SJCRH30 (cell line): ENCODE results near the gene ABCB11. TPM values are rescaled to one million over a fixed set of nuclear protein-coding genes. Genes with fewer than 3 reads are reported as not detected.
A peak's percentile ranks its signal among the peaks of the same experiment; 100 is the strongest.

Source experiments
- DNase-seq, 2 experiments: peaks; one replicate each; pipeline ENCODE4 v3.0.0-alpha.2; 2015 to 2020
- H3K27ac ChIP-seq: fragments of 250-450 bp; sonication (Bioruptor Pico); 2 replicates; pipeline ENCODE4 v1.5.1; 2020; ENCODE audit warnings: mild to moderate bottlenecking, moderate library complexity
- H3K27me3 ChIP-seq: fragments of 250-450 bp; sonication (Bioruptor Pico); 2 replicates; pipeline ENCODE4 v1.5.1; 2020; ENCODE audit warnings: mild to moderate bottlenecking, moderate library complexity
- H3K36me3 ChIP-seq: fragments of 250-450 bp; sonication (Bioruptor Pico); 2 replicates; pipeline ENCODE4 v1.5.1; 2020; ENCODE audit warnings: mild to moderate bottlenecking, moderate library complexity
- H3K4me1 ChIP-seq: fragments of 250-450 bp; sonication (Bioruptor Pico); 2 replicates; pipeline ENCODE4 v1.5.1; 2020; ENCODE audit warnings: mild to moderate bottlenecking, moderate library complexity
- H3K4me3 ChIP-seq: fragments of 250-450 bp; sonication (Bioruptor Pico); 2 replicates; pipeline ENCODE4 v1.5.1; 2020; ENCODE audit warnings: mild to moderate bottlenecking, moderate library complexity
- H3K9me3 ChIP-seq: fragments of 250-450 bp; sonication (Bioruptor Pico); replicated peaks from 2 replicates; pipeline ENCODE4 v1.5.1; 2020; ENCODE audit warnings: mild to moderate bottlenecking, moderate library complexity
- total RNA-seq: library from RNA; depleted of rRNA; stranded (reverse); fragments of >200 nt; shearing (Covaris generic); gene quantifications from 2 replicates; pipeline ENCODE4 v1.2.3, GENCODE V29; 2014

The ABCB11 gene
- total RNA-seq, 1 experiment from 2014 or later, result not detected

DNA sequence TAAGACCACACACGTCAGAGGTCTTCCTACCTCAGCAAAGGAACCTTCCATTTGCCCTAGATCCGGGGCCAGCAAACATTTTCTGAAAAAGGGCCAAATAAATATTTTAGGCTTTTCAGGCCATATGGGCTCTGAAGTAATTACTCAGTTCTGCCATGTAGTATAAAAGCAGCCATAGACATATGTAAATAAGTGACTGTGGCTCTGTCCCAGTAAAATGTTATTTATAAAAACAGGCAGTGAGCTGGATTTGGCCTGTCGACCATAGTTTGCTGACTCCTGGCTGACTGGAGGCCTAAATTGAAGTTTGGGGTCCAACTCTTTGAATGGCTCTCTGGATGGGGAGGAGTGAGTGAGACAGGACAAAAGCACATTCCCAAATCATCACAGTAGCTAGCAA, 49.5 kb downstream of the ABCB11 start:
- H3K4me3 ChIP-seq, result no peak overlapping the region
- H3K36me3 ChIP-seq, result no peaks in the 10 kb centered on the region
- H3K27ac ChIP-seq, result no peak overlapping the region
- H3K27me3 ChIP-seq, result no peaks in the 10 kb centered on the region
- no peaks in the 10 kb centered on the region for H3K4me1 ChIP-seq
- no peaks in the 10 kb centered on the region for H3K9me3 ChIP-seq
- no peak for DNase-seq

DNA sequence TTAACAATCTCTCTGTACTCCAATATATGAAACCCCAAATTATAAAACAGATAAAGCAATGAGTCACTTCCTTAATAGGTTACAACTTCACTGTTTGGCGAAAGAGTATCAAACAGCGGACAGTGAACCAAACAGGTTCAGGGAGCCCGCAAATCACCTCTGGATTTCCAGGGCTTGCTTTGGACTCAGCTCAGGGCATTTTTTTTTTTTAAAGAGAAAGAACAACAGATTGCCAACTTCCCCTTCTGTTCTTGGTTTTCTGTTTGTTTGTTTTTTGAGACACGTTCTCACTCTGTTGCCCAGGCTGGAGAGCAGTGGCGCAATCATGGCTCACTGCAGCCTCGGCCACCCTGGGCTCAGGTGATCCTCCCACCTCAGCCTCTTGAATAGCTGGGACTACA, 52.7 kb downstream of the ABCB11 start:
- Histone ChIP-seq H3K4me1 (no peaks in the 10 kb centered on the region), H3K27me3 (no peaks in the 10 kb centered on the region)
- DNase-seq, result no peak

DNA sequence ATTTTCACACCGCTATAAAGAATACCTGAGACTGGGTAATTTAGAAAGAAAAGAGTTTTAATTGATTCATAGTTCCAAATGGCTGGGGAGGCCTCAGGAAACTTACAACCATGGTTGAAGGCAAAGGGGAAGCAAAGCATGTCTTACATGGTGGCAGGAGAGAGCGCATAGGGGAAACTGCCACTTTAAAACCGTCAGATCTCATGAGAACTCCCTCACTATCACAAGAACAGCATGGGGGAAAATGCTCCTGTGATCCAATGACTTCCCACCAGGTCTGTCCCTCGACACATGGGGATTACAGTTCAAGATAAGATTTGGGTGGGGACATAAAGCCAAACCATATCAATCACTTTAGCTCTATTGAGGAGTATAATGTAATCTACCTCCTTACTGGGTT, 53.5 kb downstream of the ABCB11 start:
- Histone ChIP-seq H3K27me3 (no peaks in the 10 kb centered on the region), H3K4me3 (no peak overlapping the region), H3K36me3 (no peaks in the 10 kb centered on the region), H3K9me3 (no peaks in the 10 kb centered on the region), H3K4me1 (no peaks in the 10 kb centered on the region), H3K27ac (no peak overlapping the region)
- no peak for DNase-seq

More for the DNA sequence above, 52.7 kb downstream of the ABCB11 start:
- Histone ChIP-seq H3K36me3 (no peaks in the 10 kb centered on the region), H3K4me3 (no peak overlapping the region), H3K27ac (no peak overlapping the region), H3K9me3 (no peaks in the 10 kb centered on the region)

DNA sequence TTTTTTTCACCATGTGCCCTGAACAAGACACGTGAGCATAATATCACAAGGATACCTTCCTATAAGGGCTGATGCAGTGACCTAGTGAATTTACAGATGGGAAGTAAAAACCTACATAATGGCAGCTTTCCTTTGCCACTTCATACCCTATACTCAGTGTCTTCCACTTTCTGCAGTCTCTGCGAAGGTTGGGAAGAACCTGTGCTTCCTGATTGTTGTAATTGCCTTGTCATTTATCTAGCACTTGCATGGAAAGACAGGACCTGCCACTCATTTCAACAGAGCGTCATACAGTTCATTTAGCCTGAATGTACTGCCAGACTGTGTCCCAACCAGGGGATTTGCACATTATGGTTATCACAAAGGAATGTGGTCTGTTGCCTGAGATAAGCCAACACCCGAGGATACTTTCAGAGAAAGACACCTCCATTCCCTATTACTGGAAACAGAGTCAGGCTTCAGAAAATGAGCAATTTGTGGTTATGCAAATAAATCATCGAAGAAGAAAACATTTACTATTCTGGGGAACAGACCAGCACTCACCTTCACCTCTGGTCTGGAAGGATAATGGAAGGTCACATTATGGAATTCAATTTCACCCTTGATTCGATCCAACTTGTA, 55.0 kb downstream of the ABCB11 start:
- Histone ChIP-seq H3K27me3 (no peaks in the 10 kb centered on the region), H3K4me3 (no peak overlapping the region), H3K9me3 (no peaks in the 10 kb centered on the region), H3K36me3 (no peaks in the 10 kb centered on the region), H3K4me1 (no peaks in the 10 kb centered on the region), H3K27ac (no peak overlapping the region)
- DNase-seq, result peak in 1 of 2 experiments; percentile 22

DNA sequence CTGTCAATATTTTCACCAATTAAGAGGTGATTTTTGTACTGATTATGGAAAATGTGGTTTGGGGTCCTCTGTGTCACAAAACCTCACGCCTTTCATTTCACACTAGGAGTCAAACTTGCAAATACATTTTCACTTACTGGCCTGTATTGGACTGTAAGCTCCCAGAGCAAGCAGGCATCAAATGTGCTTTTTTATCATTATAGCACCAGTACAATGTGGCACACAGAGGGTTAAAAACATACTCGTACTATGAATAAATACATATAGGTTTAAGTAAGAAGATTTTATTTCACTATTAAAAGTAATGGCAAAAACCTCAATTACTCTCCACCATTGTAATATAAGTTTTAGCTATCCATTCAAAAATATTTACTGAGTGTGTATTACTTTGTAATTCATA, 56.7 kb downstream of the ABCB11 start:
- no peak overlapping the region for H3K4me3 ChIP-seq
- peaks cover 3% of the 10 kb centered on the region; the same call in 1 of the 2 replicates for H3K4me1 ChIP-seq
- H3K36me3 ChIP-seq, result no peaks in the 10 kb centered on the region
- no peaks in the 10 kb centered on the region for H3K27me3 ChIP-seq
- no peak overlapping the region for H3K27ac ChIP-seq
- H3K9me3 ChIP-seq, result no peaks in the 10 kb centered on the region
- DNase-seq, result peak in 1 of 2 experiments; percentile 13

DNA sequence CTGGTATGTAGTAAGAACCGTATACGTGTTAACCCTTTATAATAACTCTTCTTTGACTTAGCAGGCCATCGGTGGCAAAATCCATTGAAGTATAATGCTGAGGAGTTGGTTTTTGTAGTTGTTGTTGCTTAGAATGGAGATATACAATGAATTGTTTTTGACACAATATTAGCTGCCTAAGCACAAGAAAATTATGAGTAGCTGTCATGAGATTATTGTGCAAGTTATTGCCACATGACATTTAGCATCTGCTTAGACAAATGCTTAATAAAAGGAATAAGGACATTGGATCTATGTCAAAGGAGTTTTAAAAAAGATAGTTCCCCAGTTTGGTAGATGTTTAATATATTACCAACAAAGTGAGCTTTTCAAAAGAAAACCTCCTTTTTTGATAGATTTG, 59.9 kb downstream of the ABCB11 start:
- H3K4me1 ChIP-seq, result peaks cover 3% of the 10 kb centered on the region; the same call in 1 of the 2 replicates
- H3K27ac ChIP-seq, result no peak overlapping the region
- no peaks in the 10 kb centered on the region for H3K27me3 ChIP-seq
- no peaks in the 10 kb centered on the region for H3K9me3 ChIP-seq
- H3K36me3 ChIP-seq, result no peaks in the 10 kb centered on the region
- no peak for DNase-seq
- no peak overlapping the region for H3K4me3 ChIP-seq

DNA sequence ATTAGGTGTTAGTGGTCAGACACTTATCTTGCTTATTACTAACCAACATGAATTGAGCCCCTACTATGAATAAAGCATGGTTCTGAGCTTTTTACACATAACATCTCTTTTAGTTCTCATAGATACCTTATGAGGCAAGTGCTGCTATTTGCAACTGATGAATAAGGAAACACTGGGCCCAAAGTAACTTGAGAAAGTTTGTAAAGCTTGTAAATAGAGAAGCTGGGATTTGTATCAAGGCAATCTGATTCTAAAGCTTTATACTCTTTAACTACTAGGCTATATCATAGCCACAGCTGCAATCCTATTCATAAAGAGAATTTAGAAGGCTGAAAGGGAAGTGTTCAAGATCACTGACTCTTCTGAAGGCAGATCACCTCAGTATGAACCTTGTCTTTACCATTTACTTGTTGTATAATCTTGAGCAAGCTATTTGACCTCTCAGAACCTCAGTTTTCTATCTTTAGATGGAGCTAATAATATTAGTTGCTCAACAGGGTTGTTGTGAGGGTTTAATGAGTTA, 60.4 kb downstream of the ABCB11 start:
- no peak for DNase-seq
- no peak overlapping the region for H3K27ac ChIP-seq
- H3K9me3 ChIP-seq, result no peaks in the 10 kb centered on the region
- no peaks in the 10 kb centered on the region for H3K36me3 ChIP-seq
- H3K27me3 ChIP-seq, result no peaks in the 10 kb centered on the region
- no peak overlapping the region for H3K4me3 ChIP-seq
- peaks cover 3% of the 10 kb centered on the region; the same call in 1 of the 2 replicates for H3K4me1 ChIP-seq

DNA sequence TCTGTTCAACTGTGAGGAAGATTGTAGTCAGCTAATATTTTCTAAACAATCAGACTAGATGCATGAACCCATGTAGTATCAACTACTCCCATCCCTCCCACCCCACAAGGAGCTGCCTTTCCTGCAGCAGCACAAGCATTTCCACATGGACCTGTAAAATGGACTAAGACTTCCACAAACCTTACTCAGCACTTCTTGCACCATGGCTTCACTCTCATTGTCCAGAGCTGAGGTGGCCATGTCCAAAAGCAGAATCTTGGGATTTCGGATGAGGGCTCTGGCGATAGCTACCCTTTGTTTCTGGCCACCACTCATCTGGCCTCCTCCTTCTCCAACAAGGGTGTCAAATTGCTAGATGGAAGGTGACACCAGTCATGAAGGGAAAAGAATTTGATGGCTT, 61.3 kb downstream of the ABCB11 start:
- H3K36me3 ChIP-seq, result no peaks in the 10 kb centered on the region
- H3K9me3 ChIP-seq, result no peaks in the 10 kb centered on the region
- no peaks in the 10 kb centered on the region for H3K27me3 ChIP-seq
- peaks cover 3% of the 10 kb centered on the region; the same call in 1 of the 2 replicates for H3K4me1 ChIP-seq
- no peak overlapping the region for H3K27ac ChIP-seq
- no peak for DNase-seq
- no peak overlapping the region for H3K4me3 ChIP-seq

DNA sequence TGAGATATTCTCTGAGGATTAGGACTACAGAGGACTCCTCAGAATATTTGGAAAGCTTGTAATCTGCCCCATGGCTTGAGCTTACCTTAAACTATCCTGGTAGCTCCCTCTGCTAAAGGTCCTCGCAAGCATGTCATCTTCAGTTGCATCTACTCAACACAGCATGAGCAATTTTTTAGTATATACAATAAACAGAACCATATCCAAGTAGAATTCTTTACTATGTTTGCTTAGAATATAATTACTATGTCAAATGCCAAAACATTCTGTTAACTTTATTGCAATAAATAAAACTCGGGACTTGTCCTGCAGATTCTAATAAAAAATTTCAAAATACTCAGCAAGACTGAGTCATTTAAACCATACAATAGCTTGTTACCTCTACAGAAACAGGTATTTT, 62.8 kb downstream of the ABCB11 start:
- no peaks in the 10 kb centered on the region for H3K36me3 ChIP-seq
- H3K4me3 ChIP-seq, result no peak overlapping the region
- H3K27ac ChIP-seq, result no peak overlapping the region
- peaks cover 3% of the 10 kb centered on the region; the same call in 1 of the 2 replicates for H3K4me1 ChIP-seq
- H3K27me3 ChIP-seq, result no peaks in the 10 kb centered on the region
- DNase-seq, result no peak
- H3K9me3 ChIP-seq, result no peaks in the 10 kb centered on the region

DNA sequence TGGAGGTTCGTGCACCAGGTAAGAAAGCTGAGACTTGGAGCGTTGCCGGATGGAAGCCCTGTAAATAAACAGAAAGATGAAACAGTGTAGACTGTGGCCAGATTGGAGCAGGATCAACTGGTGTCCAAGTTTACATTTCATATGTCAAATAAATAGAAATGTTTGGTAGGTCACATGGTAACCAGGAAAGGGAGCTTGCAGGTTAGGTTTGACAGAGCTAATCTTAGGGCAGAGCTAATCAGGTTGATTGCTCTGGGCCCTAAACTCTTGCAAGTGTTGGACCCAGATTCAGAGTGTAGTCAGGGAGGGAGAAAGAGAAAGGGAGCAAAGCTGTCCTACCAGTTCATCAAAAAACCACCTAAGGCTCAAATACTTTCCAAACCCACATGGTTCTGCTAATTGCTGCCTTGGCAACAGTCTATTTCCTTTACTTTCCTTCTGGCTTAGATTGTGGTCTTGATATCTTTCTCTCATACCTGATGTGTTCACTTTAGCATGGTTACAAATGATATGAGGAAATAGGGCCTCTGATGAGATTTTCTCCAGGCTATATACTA, 66.8 kb downstream of the ABCB11 start:
- no peak for DNase-seq
- no peaks in the 10 kb centered on the region for H3K36me3 ChIP-seq
- no peaks in the 10 kb centered on the region for H3K4me1 ChIP-seq
- no peaks in the 10 kb centered on the region for H3K27me3 ChIP-seq
- no peak overlapping the region for H3K4me3 ChIP-seq
- H3K27ac ChIP-seq, result no peak overlapping the region
- H3K9me3 ChIP-seq, result no peaks in the 10 kb centered on the region

DNA sequence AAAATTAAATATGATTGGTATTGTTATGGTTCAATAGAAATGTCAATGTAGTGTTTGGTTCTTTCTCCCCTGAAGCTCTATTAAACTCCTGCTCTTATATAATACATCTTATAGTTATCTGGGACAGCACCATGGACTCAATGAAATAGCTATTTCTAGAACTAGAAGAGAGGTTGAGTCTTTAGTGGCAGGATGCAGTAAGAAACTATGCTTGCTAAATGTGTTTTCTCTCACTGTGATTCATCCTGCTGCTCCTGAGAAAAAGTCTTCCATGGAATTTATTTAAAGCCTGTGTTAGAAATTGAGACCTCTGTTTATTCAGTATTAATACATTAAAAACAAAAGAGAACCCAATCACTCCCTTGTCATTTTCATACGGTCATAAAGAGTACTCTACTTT, 68.5 kb downstream of the ABCB11 start:
- Histone ChIP-seq H3K27me3 (no peaks in the 10 kb centered on the region), H3K36me3 (no peaks in the 10 kb centered on the region), H3K9me3 (no peaks in the 10 kb centered on the region), H3K4me1 (no peaks in the 10 kb centered on the region), H3K27ac (no peak overlapping the region), H3K4me3 (no peak overlapping the region)
- DNase-seq, result no peak

DNA sequence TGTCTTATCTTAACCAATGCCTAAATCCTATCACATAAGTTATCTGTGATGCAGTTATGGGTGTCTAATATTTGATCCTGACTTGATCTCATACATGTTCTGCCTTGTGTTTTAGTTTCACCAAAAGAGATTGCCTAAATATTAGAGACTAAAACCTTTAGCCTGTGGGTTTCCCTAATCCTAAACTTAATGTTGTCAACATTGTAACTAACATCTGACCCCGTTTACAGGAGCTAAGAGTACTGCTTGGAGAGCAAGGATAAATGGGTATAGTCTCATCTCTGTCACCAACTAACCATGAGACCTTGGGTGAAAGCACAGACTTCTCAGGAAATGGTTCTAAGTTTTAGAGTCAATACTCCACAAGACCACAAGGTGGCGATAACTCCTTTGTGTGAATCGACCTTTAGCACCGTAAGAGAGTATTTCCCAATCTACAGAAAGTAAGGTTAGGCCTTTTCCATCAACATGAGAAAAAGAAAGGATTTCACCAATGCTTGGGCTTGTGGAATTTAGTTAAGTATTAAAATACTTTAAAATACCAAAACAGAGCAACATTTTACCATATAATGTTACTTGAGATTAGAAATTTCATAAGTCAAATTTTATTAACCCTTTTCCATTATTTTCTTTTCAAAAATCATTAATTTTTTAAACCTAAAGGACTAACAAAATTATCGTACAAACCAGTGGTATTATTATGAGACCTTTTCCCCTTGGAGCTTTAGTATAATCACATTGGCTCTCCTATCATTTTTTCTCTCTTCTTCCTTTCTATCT, 69.5 kb downstream of the ABCB11 start:
- peak; percentile 15 to 82 for DNase-seq
- H3K4me3 ChIP-seq, result no peak overlapping the region
- H3K9me3 ChIP-seq, result no peaks in the 10 kb centered on the region
- H3K27ac ChIP-seq, result no peak overlapping the region
- no peaks in the 10 kb centered on the region for H3K27me3 ChIP-seq
- H3K36me3 ChIP-seq, result no peaks in the 10 kb centered on the region
- no peaks in the 10 kb centered on the region for H3K4me1 ChIP-seq

DNA sequence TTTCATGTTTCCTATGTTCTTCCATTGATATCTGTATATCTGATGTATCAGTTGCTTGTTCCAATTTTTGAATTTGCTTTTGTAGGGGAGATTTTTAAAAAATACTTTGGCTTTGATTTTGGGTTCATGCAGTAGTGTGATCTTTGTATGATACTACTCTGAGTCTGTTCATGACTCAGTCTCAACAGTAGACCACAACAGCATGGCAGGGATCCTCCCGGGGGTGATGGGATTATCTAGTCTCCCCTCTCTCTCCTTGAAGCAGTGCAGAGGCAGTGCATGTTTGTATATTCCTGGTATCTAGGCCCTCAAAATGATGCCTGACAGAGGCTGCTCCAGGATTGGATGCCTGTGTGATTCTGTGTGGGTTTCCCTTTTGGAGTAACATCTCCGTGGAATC, 74.7 kb downstream of the ABCB11 start:
- Histone ChIP-seq H3K27me3 (no peaks in the 10 kb centered on the region), H3K4me3 (no peak overlapping the region)
- DNase-seq, result no peak

DNA sequence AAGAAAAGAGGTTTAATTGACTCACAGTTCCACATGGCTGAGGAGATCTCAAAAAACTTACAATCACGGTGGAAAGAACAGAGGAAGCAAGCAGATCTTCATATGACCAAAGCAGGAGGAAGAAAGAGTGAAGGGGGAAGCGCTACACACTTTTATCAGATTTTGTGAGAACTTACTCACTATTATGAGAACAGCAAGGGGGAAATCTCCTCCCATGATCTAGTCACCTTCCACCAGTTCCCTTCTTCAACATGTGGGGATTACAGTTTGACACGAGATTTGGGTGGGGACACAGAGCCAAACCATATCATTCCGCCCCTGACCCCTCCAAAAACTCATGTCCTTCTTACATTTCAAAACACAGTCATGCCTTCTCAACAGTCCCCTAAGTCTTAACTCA, 75.8 kb downstream of the ABCB11 start:
- H3K27ac ChIP-seq, result no peak overlapping the region
- H3K9me3 ChIP-seq, result peaks cover 3% of the 10 kb centered on the region; the same call in 1 of the 2 replicates
- DNase-seq, result no peak
- H3K27me3 ChIP-seq, result no peaks in the 10 kb centered on the region
- H3K4me1 ChIP-seq, result no peaks in the 10 kb centered on the region
- H3K36me3 ChIP-seq, result no peaks in the 10 kb centered on the region
- H3K4me3 ChIP-seq, result no peak overlapping the region

More for the DNA sequence above, 74.7 kb downstream of the ABCB11 start:
- H3K36me3 ChIP-seq, result no peaks in the 10 kb centered on the region
- no peak overlapping the region for H3K27ac ChIP-seq
- H3K4me1 ChIP-seq, result no peaks in the 10 kb centered on the region
- peaks cover 3% of the 10 kb centered on the region; the same call in 1 of the 2 replicates for H3K9me3 ChIP-seq

DNA sequence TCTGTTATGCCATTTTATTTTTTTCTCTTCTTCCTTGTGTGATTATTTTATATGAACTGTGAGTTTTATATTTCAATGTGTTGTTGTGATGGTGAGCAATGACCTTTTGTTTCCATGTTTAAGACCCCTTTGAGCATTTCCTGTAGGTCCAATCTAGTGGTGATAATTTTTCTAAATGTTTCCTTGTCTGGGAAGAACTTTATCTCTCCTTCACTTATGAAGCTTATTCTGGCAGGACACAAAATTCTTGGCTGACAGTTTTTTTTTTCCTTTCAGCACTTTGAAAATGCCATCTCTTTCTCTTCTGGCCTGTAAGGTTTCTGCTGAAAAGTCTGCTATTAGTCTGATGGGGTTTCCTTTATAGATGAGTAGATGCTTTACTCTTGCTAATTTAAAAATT, 76.9 kb downstream of the ABCB11 start:
- no peak for DNase-seq
- Histone ChIP-seq H3K4me1 (no peaks in the 10 kb centered on the region), H3K4me3 (no peak overlapping the region), H3K27me3 (no peaks in the 10 kb centered on the region), H3K36me3 (no peaks in the 10 kb centered on the region), H3K27ac (no peak overlapping the region), H3K9me3 (peaks cover 3% of the 10 kb centered on the region; the same call in 1 of the 2 replicates)
